Smooth muscle cell (in vitro differentiated cells): ENCODE results near the gene CFH. TPM values are rescaled to one million over a fixed set of nuclear protein-coding genes. Genes with fewer than 3 reads are reported as not detected.

Source experiments
- DNase-seq: peaks from one replicate; lab custom pipeline; 2025; ENCODE audit not compliant: unreplicated experiment; lab: John Stamatoyannopoulos, UW
- H2AFZ ChIP-seq: fragments of 200-600 bp; sonication (generic); 2 replicates; pipeline ENCODE4 v1.6.0; 2016; ENCODE audit warnings: antibody characterized with exemption, low read depth, mild to moderate bottlenecking
- H3F3A ChIP-seq: fragments of 200-600 bp; sonication (generic); 2 replicates; pipeline ENCODE4 v1.6.0; 2017; ENCODE audit warnings: antibody characterized with exemption, low read depth
- H3K27ac ChIP-seq: fragments of 200-600 bp; sonication (generic); 2 replicates; pipeline ENCODE4 v1.5.1; 2016; ENCODE audit warnings: low read depth, mild to moderate bottlenecking
- H3K27me3 ChIP-seq: fragments of 200-600 bp; sonication (generic); 2 replicates; pipeline ENCODE4 v1.6.1; 2016; ENCODE audit warnings: low read depth, mild to moderate bottlenecking
- H3K36me3 ChIP-seq: fragments of 200-600 bp; sonication (generic); 2 replicates; pipeline ENCODE4 v1.5.1; 2016; ENCODE audit warnings: low read depth
- H3K4me1 ChIP-seq: fragments of 200-600 bp; sonication (generic); 2 replicates; pipeline ENCODE4 v1.5.1; 2016; ENCODE audit warnings: low read depth
- H3K4me2 ChIP-seq: fragments of 200-600 bp; sonication (generic); 2 replicates; pipeline ENCODE4 v1.6.0; 2016; ENCODE audit warnings: mild to moderate bottlenecking
- H3K4me3 ChIP-seq: fragments of 200-600 bp; sonication (generic); 2 replicates; pipeline ENCODE4 v1.5.1; 2016; ENCODE audit warnings: mild to moderate bottlenecking
- H3K79me2 ChIP-seq: fragments of 200-600 bp; sonication (generic); 2 replicates; pipeline ENCODE4 v1.6.0; 2016; ENCODE audit warnings: low read depth, mild to moderate bottlenecking
- H3K9ac ChIP-seq: fragments of 200-600 bp; sonication (generic); 2 replicates; pipeline ENCODE4 v1.6.0; 2016; ENCODE audit warnings: low read depth
- H3K9me3 ChIP-seq: fragments of 200-600 bp; sonication (generic); replicated peaks from 2 replicates; pipeline ENCODE4 v1.5.1; 2016; ENCODE audit warnings: low read depth
- H4K20me1 ChIP-seq: fragments of 200-600 bp; sonication (generic); 2 replicates; pipeline ENCODE4 v1.6.0; 2016; ENCODE audit warnings: low read depth
- WGBS: methylation state at CpG from one replicate; pipeline ENCODE4 v1.1.7; 2016; ENCODE audit warnings: low lambda C conversion rate; 5-methylcytosine and 5-hydroxymethylcytosine counted together
- polyA plus RNA-seq: library from polyadenylated mRNA; unstranded; fragments of >200 nt; fragmentation: Nextera tagmentation; extraction: Ambion mirVana; gene quantifications from 2 replicates; pipeline ENCODE4 v1.2.1, GENCODE V29; 2016
- total RNA-seq: library from RNA; depleted of rRNA; stranded (reverse); fragments of >200 nt; gene quantifications from 2 replicates; pipeline ENCODE4 v1.2.3, GENCODE V29; 2014
- TF ChIP-seq, protein P1 (sequence below): fragments of 200-600 bp; sonication (generic); IDR thresholded peaks from 2 replicates; pipeline ENCODE4 v1.5.1; 2017; ENCODE audit warnings: borderline replicate concordance, mild to moderate bottlenecking, antibody characterized with exemption; ENCODE audit not compliant: insufficient read depth, poor library complexity, severe bottlenecking

CFH gene
- total RNA-seq = 99.5 and 160 TPM in 2 replicates
- polyA plus RNA-seq = 42.6 and 71.2 TPM in 2 replicates

GRCh38 chr1:196651637-196652215 lies at the start of gene CFH:
TSS of gene CFH (plus strand) at chr1:196652043. CDS start at chr1:196652118, 75 bp downstream.
- H3K79me2 ChIP-seq = peaks cover 20% of the 10 kb centered on the region
- 19% methylated on average over 5 of the region's 5 CpGs for WGBS
- no peaks in the 10 kb centered on the region for H3F3A ChIP-seq
- no peaks in the 10 kb centered on the region for H3K36me3 ChIP-seq
- peak within 1 kb of the TSS; percentile 58 for H2AFZ ChIP-seq
- no peaks in the 10 kb centered on the region for H3K9me3 ChIP-seq
- peak within 1 kb of the TSS; percentile 58 for H3K4me3 ChIP-seq
- H4K20me1 ChIP-seq = no peaks in the 10 kb centered on the region
- peak within 1 kb of the TSS; percentile 81 for H3K27ac ChIP-seq
- no peaks in the 10 kb centered on the region for H3K27me3 ChIP-seq
- H3K4me2 ChIP-seq = peak within 1 kb of the TSS; percentile 82
- peak within 1 kb of the TSS; percentile 80 for H3K9ac ChIP-seq
- no peaks in the 10 kb centered on the region for H3K4me1 ChIP-seq
- no peak for DNase-seq
- TF ChIP-seq, protein P1, sequence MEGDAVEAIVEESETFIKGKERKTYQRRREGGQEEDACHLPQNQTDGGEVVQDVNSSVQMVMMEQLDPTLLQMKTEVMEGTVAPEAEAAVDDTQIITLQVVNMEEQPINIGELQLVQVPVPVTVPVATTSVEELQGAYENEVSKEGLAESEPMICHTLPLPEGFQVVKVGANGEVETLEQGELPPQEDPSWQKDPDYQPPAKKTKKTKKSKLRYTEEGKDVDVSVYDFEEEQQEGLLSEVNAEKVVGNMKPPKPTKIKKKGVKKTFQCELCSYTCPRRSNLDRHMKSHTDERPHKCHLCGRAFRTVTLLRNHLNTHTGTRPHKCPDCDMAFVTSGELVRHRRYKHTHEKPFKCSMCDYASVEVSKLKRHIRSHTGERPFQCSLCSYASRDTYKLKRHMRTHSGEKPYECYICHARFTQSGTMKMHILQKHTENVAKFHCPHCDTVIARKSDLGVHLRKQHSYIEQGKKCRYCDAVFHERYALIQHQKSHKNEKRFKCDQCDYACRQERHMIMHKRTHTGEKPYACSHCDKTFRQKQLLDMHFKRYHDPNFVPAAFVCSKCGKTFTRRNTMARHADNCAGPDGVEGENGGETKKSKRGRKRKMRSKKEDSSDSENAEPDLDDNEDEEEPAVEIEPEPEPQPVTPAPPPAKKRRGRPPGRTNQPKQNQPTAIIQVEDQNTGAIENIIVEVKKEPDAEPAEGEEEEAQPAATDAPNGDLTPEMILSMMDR = no peak

GRCh38 chr1:196603651-196604050 lies 48.2 kb upstream of the CFH start:
- Histone ChIP-seq H3K27me3 (no peaks in the 10 kb centered on the region), H3K79me2 (peaks cover 35% of the 10 kb centered on the region), H3F3A (peaks cover 7% of the 10 kb centered on the region), H2AFZ (no peak overlapping the region), H3K4me2 (no peak overlapping the region), H4K20me1 (no peaks in the 10 kb centered on the region), H3K9me3 (no peaks in the 10 kb centered on the region), H3K4me3 (no peak overlapping the region), H3K27ac (no peak overlapping the region), H3K36me3 (no peaks in the 10 kb centered on the region), H3K9ac (no peak overlapping the region), H3K4me1 (peaks cover 13% of the 10 kb centered on the region)
- DNase-seq = no peak
- TF ChIP-seq, protein P1 = no peak

DNA sequence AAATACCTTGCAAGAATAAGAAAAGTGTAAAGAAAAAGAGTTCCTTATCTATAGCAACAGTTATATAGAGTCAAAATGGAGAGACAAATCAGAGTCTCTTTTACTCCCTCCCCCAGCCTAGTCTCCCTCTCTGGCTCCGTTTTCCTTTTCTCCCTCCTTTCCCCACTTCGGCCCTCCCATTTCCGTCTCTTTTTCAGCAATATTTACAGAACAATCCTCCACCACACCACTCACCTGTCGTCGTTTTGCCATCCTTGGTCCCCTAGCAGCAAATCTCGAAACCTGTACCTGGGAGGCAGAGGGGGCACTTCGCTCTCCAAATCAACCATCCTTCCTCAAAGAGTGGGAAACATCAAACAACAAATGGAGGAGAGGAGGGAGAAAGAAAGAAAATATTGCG lies 43.9 kb upstream of the CFH start:
- no peak for DNase-seq
- H3K27me3 ChIP-seq = no peaks in the 10 kb centered on the region
- peak overlapping the region; percentile 99 for H2AFZ ChIP-seq
- peak overlapping the region; percentile 91 for H3K4me2 ChIP-seq
- peaks cover 13% of the 10 kb centered on the region for H3K4me1 ChIP-seq
- H3K36me3 ChIP-seq = no peaks in the 10 kb centered on the region
- peaks cover 14% of the 10 kb centered on the region for H3F3A ChIP-seq
- TF ChIP-seq, protein P1 = no peak
- peak overlapping the region; percentile 44 for H3K27ac ChIP-seq
- peak overlapping the region; percentile 83 for H3K4me3 ChIP-seq
- H4K20me1 ChIP-seq = no peaks in the 10 kb centered on the region
- peak overlapping the region; percentile 42 for H3K9ac ChIP-seq
- H3K9me3 ChIP-seq = no peaks in the 10 kb centered on the region
- 0% methylated on average over 8 of the region's 8 CpGs for WGBS
- peaks cover 26% of the 10 kb centered on the region for H3K79me2 ChIP-seq
